AG20443 (cell line): Measurements from ENCODE around the gene DEUP1.
"Not testable (repeated sequence)": the region's sequence is repeated elsewhere in the genome, so short reads cannot be mapped to it uniquely, and the experiment has no call there.

Experiments
- DNase-seq: peaks from one replicate; pipeline ENCODE4 v3.0.0; 2012; ENCODE audit warnings: low spot score, mixed read lengths

The DEUP1 gene, protein sequence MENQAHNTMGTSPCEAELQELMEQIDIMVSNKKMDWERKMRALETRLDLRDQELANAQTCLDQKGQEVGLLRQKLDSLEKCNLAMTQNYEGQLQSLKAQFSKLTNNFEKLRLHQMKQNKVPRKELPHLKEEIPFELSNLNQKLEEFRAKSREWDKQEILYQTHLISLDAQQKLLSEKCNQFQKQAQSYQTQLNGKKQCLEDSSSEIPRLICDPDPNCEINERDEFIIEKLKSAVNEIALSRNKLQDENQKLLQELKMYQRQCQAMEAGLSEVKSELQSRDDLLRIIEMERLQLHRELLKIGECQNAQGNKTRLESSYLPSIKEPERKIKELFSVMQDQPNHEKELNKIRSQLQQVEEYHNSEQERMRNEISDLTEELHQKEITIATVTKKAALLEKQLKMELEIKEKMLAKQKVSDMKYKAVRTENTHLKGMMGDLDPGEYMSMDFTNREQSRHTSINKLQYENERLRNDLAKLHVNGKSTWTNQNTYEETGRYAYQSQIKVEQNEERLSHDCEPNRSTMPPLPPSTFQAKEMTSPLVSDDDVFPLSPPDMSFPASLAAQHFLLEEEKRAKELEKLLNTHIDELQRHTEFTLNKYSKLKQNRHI

GRCh38 chr11:93330446-93330984 lies at the start of gene DEUP1:
Gene DEUP1 (plus strand): TSS chr11:93330742. CDS start chr11:93332260, 1,518 bp downstream.
- peak; percentile 58 for DNase-seq

DNA sequence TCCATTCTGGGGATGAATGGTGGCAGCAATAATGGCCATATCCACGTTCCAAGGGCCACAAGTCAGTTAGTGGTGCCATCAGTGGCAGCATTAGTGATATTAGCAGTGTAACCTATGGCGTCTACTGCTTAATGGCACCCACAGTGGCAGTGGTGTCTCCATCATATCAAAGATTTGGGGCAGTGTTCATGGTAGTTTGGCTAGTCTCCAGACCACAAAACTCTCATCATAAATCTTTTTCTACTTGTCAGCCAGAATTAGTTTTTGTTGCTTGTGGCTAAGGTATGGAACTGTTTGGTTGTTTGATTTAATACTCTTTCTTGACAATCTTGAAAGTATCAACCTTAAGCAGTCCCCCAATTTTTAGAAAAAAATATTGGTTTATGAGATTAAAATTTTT lies 45.1 kb upstream of the DEUP1 start:
- no peak for DNase-seq

DNA sequence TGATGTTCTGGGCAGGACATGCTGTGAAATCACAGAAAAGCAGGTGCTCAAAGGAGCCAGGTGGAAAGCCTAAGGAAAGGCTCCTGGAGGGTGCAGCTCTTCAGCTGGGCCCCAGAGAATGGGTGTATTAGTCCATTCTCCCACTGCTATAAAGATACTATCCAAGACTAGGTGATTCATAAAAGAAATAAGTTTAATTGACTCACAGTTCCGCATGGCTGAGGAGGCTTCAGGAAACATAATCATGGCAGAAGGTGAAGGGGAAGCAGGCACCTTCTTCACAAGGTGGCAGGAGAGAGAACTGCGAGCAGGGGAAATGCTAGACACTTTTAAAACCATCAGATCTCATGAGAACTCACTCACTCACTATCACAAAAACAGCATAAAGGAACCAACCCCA lies 43.1 kb upstream of the DEUP1 start:
- DNase-seq: no peak

GRCh38 chr11:93288079-93288478 lies 42.5 kb upstream of the DEUP1 start:
- no peak for DNase-seq

GRCh38 chr11:93288767-93289166 lies 41.8 kb upstream of the DEUP1 start:
- no peak for DNase-seq

DNA sequence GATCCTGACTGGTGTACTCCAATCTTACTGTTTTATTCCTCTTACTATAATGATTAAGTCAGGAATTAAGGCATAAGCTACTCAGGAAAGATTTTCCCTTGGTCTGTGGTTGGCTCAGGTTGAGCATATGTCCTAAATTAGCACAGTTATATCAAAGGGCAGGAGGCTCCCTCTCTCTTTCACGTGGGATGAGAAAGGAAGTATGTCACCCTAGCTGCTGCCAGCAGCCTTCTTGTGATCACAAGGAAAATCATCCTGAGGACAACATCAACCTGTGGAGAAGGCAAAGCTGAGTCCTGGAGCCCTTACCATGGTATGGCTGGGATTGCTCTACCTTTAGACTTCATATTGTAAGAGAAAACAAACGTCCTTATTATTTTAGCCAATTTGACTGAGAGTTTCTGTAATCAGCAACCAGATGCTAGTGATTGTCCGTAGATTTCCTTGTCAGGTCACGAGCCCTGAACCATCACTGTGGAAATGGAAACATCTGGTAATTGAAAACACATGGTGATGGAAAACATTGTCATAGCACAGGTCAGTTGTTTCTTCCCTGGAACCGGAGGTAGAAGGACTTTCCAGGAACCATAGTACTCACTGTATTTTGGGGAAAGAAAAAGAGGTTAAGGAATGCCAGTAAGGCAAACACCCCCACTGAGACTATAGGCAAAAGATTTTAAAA lies 40.6 kb upstream of the DEUP1 start:
- DNase-seq: no peak

DNA sequence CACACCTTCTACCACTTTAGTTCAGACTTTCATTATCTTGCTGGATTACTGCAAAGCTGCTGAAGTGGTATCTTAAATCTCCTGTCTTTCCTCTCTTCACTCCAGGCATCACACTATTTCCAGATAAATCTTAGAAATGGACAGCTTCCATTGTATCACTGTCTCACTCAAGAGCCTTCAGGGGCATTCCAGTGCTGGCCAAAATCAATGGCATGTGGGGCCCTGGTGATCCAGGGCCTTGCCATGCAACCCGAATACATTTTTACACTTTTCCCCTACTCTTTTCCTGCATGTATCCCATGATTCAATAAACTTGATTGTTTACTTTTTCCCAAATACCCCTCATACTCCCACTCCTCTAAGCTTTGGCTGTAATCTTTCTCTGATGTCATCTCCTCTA lies 39.4 kb upstream of the DEUP1 start:
- DNase-seq: no peak

- DNase-seq: no peak
Observed at GRCh38 chr11:93291898-93292297, 38.6 kb upstream of the DEUP1 start.

GRCh38 chr11:93295921-93296575 lies 34.5 kb upstream of the DEUP1 start:
- DNase-seq: no peak

GRCh38 chr11:93303689-93304088 lies 26.9 kb upstream of the DEUP1 start:
- DNase-seq: no peak

DNA sequence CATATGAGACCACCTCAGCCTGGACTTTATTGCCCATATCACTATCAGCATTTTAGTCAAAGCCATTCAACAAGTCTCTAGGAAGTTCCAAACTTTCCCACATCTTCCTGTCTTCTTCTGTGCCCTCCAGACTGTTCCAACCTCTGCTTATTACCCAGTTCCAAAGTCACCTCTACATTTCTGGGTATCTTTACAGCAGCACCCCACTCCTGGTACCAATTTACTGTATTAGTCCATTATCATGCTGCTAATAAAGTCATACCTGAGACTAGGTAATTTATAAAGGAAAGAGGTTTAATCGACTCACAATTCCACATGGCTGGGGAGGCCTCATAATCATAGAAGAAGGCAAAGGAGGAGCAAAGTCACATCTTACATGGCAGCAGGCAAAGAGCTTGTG lies 16.1 kb upstream of the DEUP1 start:
- DNase-seq: not testable (repeated sequence)

DNA sequence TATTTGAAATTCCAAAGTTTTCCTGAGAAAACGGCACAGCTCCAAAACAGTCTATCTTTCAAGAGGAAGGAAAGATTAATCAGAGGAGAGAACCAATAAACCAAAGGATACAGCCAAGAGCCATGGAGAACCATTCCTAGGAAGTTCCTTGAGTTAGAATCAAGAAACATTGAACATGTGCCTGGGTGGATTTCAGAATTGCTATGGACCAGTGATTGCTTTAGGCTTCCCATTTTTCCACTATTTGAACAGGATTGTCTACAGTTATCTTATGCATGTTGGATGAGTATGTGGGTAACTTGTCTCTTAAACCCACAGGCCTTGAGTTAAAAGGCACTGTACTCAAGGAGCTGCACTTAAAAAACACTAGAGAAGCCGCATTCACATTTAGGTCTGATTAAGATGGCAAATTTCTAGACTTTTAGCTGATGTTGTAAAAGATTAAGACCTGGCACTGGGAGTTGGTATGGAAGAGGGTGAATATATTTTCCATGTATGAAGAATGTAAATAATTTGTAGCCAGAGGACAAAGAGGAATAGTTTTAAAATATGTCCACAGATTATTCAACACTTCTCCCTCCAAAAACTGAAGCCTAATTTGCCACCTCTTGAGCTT lies 11.2 kb upstream of the DEUP1 start:
- DNase-seq: no peak

DNA sequence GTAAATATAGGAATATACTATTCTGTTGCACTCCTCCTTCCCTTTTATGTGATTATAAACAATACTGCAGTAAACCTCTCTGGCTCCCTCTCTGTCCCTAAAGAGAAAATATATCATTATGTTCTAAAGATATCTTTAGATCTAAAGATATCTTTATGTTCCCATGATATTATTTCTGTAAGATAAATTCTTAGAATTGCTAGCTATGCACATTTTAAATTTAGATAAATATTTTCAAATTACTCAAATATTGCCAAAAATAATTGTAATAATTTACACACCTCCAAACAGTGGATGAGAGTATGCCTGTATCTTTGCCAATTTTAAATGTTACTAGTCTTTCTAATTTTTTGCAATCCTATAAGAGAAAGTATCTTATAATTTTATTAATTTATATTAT lies 10.3 kb upstream of the DEUP1 start:
- DNase-seq: no peak

- DNase-seq: no peak
Observed at GRCh38 chr11:93322207-93322606, 8.3 kb upstream of the DEUP1 start.

- no peak for DNase-seq
Observed at GRCh38 chr11:93323747-93324146, 6.8 kb upstream of the DEUP1 start.

DNA sequence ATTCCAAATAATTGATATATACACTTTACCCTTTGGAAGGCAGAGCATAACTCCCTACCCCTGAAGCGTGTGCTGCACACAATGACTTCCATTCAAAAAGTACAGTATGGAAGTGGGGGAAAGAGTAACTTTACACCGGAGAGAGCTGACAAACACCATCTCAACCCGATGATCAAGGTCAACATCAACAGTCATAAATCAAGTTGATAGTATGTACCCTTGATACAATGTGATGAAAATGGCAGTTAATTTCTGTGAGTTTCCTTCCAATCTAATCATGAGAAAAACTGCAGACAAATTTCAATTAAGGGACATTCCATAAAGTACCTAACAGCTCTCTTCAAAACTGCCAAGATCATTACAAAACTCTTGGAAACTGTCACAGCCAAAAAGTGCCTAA lies 6.0 kb upstream of the DEUP1 start:
- DNase-seq: no peak

DNA sequence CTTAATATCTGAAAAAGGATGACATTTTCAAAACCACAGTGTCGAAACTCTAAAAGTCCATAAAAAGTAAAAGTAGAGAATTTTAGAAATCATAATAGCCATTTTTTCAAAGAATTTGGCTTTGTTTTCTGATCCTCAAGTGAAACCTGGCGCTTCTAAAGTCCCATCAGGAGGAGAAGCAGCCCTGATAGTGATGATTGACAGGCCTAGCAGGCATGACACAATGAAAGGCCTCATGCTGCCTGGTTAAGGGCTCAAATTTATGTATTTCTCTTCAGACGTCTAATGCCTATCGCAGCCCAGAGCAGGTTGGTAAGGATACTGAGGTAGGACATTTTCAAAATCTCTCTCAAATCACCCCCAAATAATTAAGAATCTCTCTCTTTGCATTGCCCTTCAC lies 3.9 kb upstream of the DEUP1 start:
- DNase-seq: no peak

- DNase-seq: peak; percentile 13
Observed at GRCh38 chr11:93329936-93330445, 551 bp upstream of the DEUP1 start.

DNA sequence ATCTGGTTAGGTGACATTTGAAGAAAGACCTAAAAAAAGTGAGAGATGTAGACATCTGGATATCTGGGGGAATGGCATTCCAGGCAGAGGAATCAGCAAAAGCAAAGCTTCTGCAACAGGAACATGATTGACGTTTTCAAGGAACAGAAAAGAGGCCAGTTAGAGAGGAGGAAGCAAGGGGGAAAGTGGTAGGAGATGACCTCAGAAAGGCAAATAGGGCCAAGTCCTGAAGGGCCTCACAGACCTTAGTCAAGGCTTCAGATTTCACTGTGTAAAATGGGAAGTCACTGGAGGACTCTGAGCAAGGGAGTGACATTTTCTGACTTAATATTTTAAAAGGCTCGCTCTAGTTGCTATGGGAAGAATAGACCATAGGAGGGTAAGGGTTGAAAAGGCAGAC lies 9.7 kb downstream of the DEUP1 start:
- no peak for DNase-seq

GRCh38 chr11:93344855-93345333 lies 14.4 kb downstream of the DEUP1 start:
- no peak for DNase-seq

DNA sequence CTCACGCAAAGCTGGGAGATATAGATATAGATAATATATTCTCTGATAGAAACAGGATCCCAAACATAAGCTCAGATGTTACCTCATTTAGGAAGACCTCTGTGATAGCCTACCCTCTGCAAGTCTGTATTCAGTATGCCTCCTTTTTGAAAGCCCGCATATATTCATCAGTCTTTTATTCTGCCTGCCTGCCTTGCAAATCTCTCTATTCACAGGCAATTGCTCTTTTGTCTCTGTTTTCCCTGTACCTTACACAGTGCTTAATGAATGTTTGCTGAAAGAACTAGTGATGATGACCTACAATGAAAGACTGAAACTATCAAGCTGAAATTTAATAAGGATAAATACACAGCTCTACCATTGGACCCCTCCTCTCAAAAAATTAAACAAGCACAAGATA lies 18.4 kb downstream of the DEUP1 start:
- DNase-seq: no peak

DNA sequence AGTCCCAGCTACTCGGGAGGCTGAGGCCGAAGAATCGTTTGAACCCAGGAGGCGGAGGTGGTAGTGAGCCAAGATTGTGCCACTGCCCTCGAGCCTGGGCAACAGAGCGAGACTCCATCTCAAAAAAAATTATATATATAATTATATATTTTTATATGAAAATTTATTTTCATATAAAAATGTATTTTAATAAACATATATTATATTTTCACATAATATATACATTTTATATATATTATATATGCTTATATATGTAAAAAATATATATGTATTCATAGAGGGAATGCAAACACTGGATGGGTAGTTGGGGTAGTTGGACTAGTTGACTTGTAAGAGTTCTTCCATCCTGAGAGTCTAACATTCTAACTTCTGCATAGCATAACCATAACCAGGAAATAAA lies 20.3 kb downstream of the DEUP1 start:
- no peak for DNase-seq
